Keratinocyte (primary cell): ENCODE measurements around the gene RETSAT. TPM values are rescaled to one million over a fixed set of nuclear protein-coding genes. Genes with fewer than 3 reads are reported as not detected.
"Not testable (repeated sequence)": the region's sequence is repeated elsewhere in the genome, so short reads cannot be mapped to it uniquely, and the experiment has no call there.

Source experiments
- DNase-seq: peaks from one replicate; pipeline ENCODE4 v3.0.0-alpha.2; 2011; ENCODE audit warnings: low read depth, missing footprints, low spot score
- FAIRE-seq: peaks from 2 replicates; lab custom pipeline; 2011; peaks lifted over from hg19 to GRCh38; lab: Jason Lieb, UNC
- H2AFZ ChIP-seq: 2 replicates; pipeline ENCODE4 v1.6.0; 2012; ENCODE audit warnings: low read length, control low read depth, inconsistent platforms; ENCODE audit not compliant: control insufficient read depth
- H3K27ac ChIP-seq: 2 replicates; pipeline ENCODE4 v1.5.1; 2011; ENCODE audit warnings: low read length; ENCODE audit not compliant: control insufficient read depth, insufficient read depth
- H3K27me3 ChIP-seq: 3 replicates; pipeline ENCODE4 v1.6.0; 2011; ENCODE audit warnings: low read length; ENCODE audit not compliant: control insufficient read depth, insufficient read depth; ENCODE audit errors: extremely low read depth
- H3K36me3 ChIP-seq, 2 experiments: 2 replicates in 1 of 2; 3 replicates in 1 of 2; pipeline ENCODE4 v1.5.1; 2011; ENCODE audit warnings: low read length in 2 of 2, mild to moderate bottlenecking in 1 of 2; ENCODE audit not compliant: control insufficient read depth in 2 of 2, insufficient read depth in 2 of 2; ENCODE audit errors: extremely low read depth in 1 of 2
- H3K4me1 ChIP-seq: 3 replicates; pipeline ENCODE4 v1.5.1; 2011; ENCODE audit warnings: low read length; ENCODE audit not compliant: control insufficient read depth, insufficient read depth; ENCODE audit errors: extremely low read depth
- H3K4me2 ChIP-seq: 3 replicates; pipeline ENCODE4 v1.6.0; 2011; ENCODE audit warnings: low read depth, low read length; ENCODE audit not compliant: control insufficient read depth, insufficient read depth; ENCODE audit errors: extremely low read depth
- H3K4me3 ChIP-seq, 3 experiments: fragments of 200-600 bp in 1 of 3; sonication (generic) in 1 of 3; 2 replicates in 2 of 3; 3 replicates in 1 of 3; pipeline ENCODE4 v1.5.1; 2011 to 2016; ENCODE audit warnings: low read length in 3 of 3, mild to moderate bottlenecking in 3 of 3, control low read depth in 2 of 3, inconsistent platforms in 1 of 3, low read depth in 1 of 3, mixed read lengths in 1 of 3, mixed run types in 1 of 3, moderate library complexity in 1 of 3; ENCODE audit not compliant: control insufficient read depth in 2 of 3, insufficient read depth in 2 of 3; ENCODE audit errors: extremely low read depth in 1 of 3
- H3K79me2 ChIP-seq: 2 replicates; pipeline ENCODE4 v1.6.0; 2012; ENCODE audit warnings: low read length; ENCODE audit not compliant: control insufficient read depth, insufficient read depth
- H3K9ac ChIP-seq: 3 replicates; pipeline ENCODE4 v1.6.0; 2011; ENCODE audit warnings: low read length; ENCODE audit not compliant: control insufficient read depth, insufficient read depth; ENCODE audit errors: extremely low read depth
- H3K9me1 ChIP-seq: 3 replicates; pipeline ENCODE4 v1.6.0; 2011; ENCODE audit warnings: low read length; ENCODE audit not compliant: control insufficient read depth, insufficient read depth; ENCODE audit errors: extremely low read depth
- H3K9me3 ChIP-seq: 2 replicates; pipeline ENCODE4 v1.5.1; 2012; ENCODE audit warnings: low read depth, low read length; ENCODE audit not compliant: control insufficient read depth
- H4K20me1 ChIP-seq: 3 replicates; pipeline ENCODE4 v1.6.0; 2011; ENCODE audit warnings: low read length; ENCODE audit not compliant: control insufficient read depth, insufficient read depth; ENCODE audit errors: extremely low read depth
- CTCF ChIP-seq, 3 experiments: IDR thresholded peaks in 1 of 3; conservative IDR thresholded peaks in 1 of 3; optimal IDR thresholded peaks in 1 of 3; 2 replicates in 2 of 3; 3 replicates in 1 of 3; pipeline versions ENCODE3 to v1.5.1; 2011; ENCODE audit warnings: low read length in 3 of 3, mild to moderate bottlenecking in 3 of 3, moderate library complexity in 2 of 3, control low read depth in 1 of 3, inconsistent platforms in 1 of 3; ENCODE audit not compliant: insufficient read depth in 2 of 3; ENCODE audit errors: extremely low read depth in 1 of 3
- EZH2 ChIP-seq: IDR thresholded peaks from one replicate; pipeline ENCODE4 v1.6.1; 2012; ENCODE audit warnings: inconsistent platforms, mild to moderate bottlenecking, low read length, moderate library complexity
- dilution Hi-C: fragments of 300-500 bp; cut with MboI; formaldehyde crosslinking; loops from one replicate; pipeline ENCODE4 v1.7.0; 2020; ENCODE audit warnings: low sequenced_read_pairs; ENCODE audit not compliant: extremely low pct_ligation_motif_present
- polyA plus RNA-seq, 5 experiments: library from polyadenylated mRNA; depleted of rRNA in 3 of 5; stranded (reverse) in 3 of 5; stranded (forward) in 1 of 5; unstranded in 1 of 5; fragments of >200 nt; gene quantifications; 1 replicate in 1 of 5; 2 replicates in 3 of 5; 3 replicates in 1 of 5; pipeline versions ENCODE4 v1.2.1 to v1.2.3, GENCODE V29; 2011 to 2012; ENCODE audit warnings: missing spikeins in 2 of 5, low read depth in 1 of 5, low replicate concordance in 1 of 5

The RETSAT gene
- polyA plus RNA-seq, 1 donor (not counting 4 experiments of a cell fraction or from before 2014, with no cell fraction given), result 74.0 TPM

- Histone ChIP-seq H3K36me3 (peaks cover 25 to 36% of the 10 kb centered on the region in 2 experiments), H3K9me3 (no peaks in the 10 kb centered on the region), H3K9ac (no peak overlapping the region), H3K4me2 (no peak overlapping the region), H3K4me3 (no peak overlapping the region), H3K79me2 (peaks cover 20% of the 10 kb centered on the region), H3K4me1 (no peaks in the 10 kb centered on the region), H3K27me3 (no peaks in the 10 kb centered on the region), H3K9me1 (peaks cover 3% of the 10 kb centered on the region), H2AFZ (no peak overlapping the region), H4K20me1 (no peaks in the 10 kb centered on the region), H3K27ac (no peak overlapping the region)
- DNase-seq (no peak), FAIRE-seq (no peak)
- dilution Hi-C loops, result loop anchor here (10.0 kb wide), 1 partner anchor 46 kb away; no protein-coding TSS in a partner anchor
- TF ChIP-seq EZH2, result no peak
- no peak for TF ChIP-seq CTCF (optimal IDR thresholded peaks at IDR 0.05 in 1 of 3, IDR thresholded peaks at IDR 0.05 in 1 of 3, conservative IDR thresholded peaks at IDR 0.05 in 1 of 3; ENCODE audit: extremely low read depth in 1 of 3, insufficient read depth in 2 of 3, low read length in 3 of 3)
Observed at GRCh38 chr2:85318222-85319074, 35.9 kb downstream of the RETSAT start.

- dilution Hi-C loops, result loop anchor here (10.0 kb wide), 1 partner anchor 49 kb away; no protein-coding TSS in a partner anchor
- H3K4me3 ChIP-seq, H3K79me2 ChIP-seq, DNase-seq, H2AFZ ChIP-seq, H3K27ac ChIP-seq, H3K9me1 ChIP-seq, FAIRE-seq, H3K9ac ChIP-seq, H3K27me3 ChIP-seq, H4K20me1 ChIP-seq, H3K9me3 ChIP-seq, H3K4me2 ChIP-seq: not testable (repeated sequence)
- H3K36me3 ChIP-seq, result peaks cover 16 to 25% of the 10 kb centered on the region in 2 experiments
- H3K4me1 ChIP-seq, result peaks cover 12% of the 10 kb centered on the region
Observed at GRCh38 chr2:85315921-85316320, 38.4 kb downstream of the RETSAT start.
